Measurements from ENCODE around the gene THAP12.
A peak's percentile ranks its signal among the peaks of the same experiment; 100 is the strongest.
"Not testable (repeated sequence)": the region's sequence is repeated elsewhere in the genome, so short reads cannot be mapped to it uniquely, and the experiment has no call there.

The THAP12 gene

DNA sequence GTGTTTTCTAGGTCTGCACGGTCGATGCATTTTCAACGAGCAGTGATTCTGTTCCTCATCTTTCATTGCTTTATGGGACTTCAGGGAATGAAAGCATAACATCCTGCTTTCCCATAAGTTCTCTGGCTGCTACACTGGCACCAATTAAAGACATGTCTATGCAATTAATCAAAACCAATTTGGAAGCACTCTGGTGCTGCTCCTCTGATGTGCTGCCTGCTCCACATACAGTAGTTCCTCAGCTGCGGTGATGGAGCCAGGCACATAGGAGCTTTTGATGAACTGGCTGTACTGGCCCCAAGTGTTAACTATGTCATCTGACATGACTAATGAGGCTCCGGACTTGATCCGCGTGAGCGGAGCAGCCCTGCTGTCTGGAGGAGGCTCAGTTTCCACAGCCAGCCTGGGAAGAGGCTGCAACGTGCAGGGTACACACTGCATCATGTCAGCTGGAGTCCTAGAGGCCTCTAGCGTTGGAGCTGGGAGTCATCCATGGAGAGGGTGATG, 30.0 kb upstream of the THAP12 start:
- H3K4me3 ChIP-seq (ENCODE audit: control insufficient read depth, low read depth, low read length), result no peak overlapping the region
- no peak for TF ChIP-seq CTCF (conservative IDR thresholded peaks at IDR 0.05; ENCODE audit: control insufficient read depth, insufficient read depth, low read depth, low read length)
- DNase-seq (ENCODE audit: low read depth), result peak; percentile 36

DNA sequence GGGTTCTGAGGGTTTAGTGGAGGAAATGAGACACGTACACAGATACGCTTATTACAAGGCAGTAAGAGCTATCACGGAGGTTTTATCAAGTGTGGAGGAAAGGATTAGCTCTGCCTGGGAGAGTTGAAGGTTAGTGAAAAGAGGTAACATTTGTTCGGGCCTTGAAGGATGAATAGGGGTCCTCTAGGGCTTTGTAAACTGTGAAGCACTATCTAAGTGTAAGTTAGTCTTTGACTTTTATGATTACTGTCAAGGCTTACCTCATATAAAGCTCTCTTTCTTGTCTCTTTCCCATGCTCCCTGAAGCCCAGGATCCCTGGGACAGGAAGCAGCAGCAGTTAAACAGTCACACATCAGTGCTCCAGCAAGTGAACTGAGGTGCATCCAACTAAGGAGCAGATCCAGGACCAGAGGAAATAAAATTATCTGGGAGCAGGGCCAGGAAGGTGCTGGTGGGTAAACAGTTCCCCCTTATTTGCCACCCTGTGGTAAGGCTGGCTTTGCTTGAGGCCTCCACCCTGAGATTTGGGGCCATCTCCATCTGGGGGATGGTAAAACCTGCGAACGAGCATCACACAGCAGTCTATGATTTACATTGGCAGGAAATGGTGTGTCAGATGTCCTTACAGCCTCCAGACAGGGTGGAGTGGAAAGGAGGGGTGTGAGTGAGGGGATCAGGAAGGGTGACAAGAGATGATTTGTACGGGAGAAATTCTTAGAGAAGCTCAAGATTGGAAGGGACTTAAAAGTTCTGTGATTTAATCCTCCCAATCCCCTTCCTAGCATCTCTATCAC, 27.4 kb upstream of the THAP12 start:
- TF ChIP-seq CTCF (conservative IDR thresholded peaks at IDR 0.05; ENCODE audit: control insufficient read depth, insufficient read depth, low read depth, low read length), result no peak
- H3K4me3 ChIP-seq (ENCODE audit: control insufficient read depth, low read depth, low read length), result no peak overlapping the region
- no peak for DNase-seq (ENCODE audit: low read depth)

DNA sequence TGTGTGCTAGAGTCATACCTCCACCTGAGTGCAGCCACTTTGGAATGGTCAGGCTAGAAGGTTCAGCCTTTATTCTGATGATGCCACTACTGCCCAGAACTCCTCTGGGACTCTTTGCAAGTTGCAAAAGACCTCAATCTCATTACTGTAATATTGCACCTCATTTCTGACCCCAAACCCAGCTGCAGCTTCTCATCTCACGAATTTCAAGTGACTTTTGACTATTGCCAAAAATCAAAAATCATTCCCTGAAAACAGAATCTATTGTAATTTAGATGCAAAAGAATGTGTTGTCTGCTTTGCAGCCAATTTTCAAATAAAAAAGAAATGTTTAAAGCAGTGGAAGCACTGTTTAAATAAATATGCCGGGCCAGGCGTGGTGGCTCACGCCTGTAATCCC, 25.4 kb upstream of the THAP12 start:
- TF ChIP-seq CTCF (conservative IDR thresholded peaks at IDR 0.05; ENCODE audit: control insufficient read depth, insufficient read depth, low read depth, low read length), result no peak
- no peak overlapping the region for H3K4me3 ChIP-seq (ENCODE audit: control insufficient read depth, low read depth, low read length)
- no peak for DNase-seq (ENCODE audit: low read depth)

- H3K4me3 ChIP-seq (ENCODE audit: control insufficient read depth, low read depth, low read length); DNase-seq (ENCODE audit: low read depth): not testable (repeated sequence)
Measured at GRCh38 chr11:76401484-76401883, 20.6 kb upstream of the THAP12 start.

DNA sequence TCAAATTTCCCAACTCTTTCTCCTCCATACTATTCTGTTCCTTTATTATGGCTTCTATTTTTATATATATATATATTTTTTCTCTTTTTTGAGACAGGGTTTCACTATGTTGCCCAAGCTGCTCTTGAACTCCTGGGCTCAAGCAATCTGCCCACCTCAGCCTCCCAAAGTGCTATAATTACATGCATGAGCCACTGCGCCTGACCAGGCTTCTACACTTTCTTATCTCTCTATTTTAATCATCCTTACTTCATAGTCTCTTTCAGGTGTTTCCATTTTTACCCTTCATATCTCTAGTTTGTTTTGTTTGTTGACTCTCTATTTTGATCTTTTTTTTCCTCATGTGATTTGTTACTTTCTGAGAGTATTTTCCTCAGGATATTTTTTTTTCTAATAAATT, 20.0 kb upstream of the THAP12 start:
- no peak overlapping the region for H3K4me3 ChIP-seq (ENCODE audit: control insufficient read depth, low read depth, low read length)
- TF ChIP-seq CTCF (conservative IDR thresholded peaks at IDR 0.05; ENCODE audit: control insufficient read depth, insufficient read depth, low read depth, low read length), result no peak
- DNase-seq (ENCODE audit: low read depth), result no peak

GRCh38 chr11:76397383-76397782, 16.5 kb upstream of the THAP12 start:
- H3K4me3 ChIP-seq (ENCODE audit: control insufficient read depth, low read depth, low read length), result no peak overlapping the region
- TF ChIP-seq CTCF (conservative IDR thresholded peaks at IDR 0.05; ENCODE audit: control insufficient read depth, insufficient read depth, low read depth, low read length), result no peak
- no peak for DNase-seq (ENCODE audit: low read depth)

- H3K4me3 ChIP-seq (ENCODE audit: control insufficient read depth, low read depth, low read length), result no peak overlapping the region
- DNase-seq (ENCODE audit: low read depth), result no peak
- no peak for TF ChIP-seq CTCF (conservative IDR thresholded peaks at IDR 0.05; ENCODE audit: control insufficient read depth, insufficient read depth, low read depth, low read length)
Measured at GRCh38 chr11:76395296-76395695, 14.4 kb upstream of the THAP12 start.

Data from fibroblast of mammary gland (primary cell).